Fibroblast of lung (primary cell): ENCODE results near the gene TCP11L2. TPM values are rescaled to one million over a fixed set of nuclear protein-coding genes. Genes with fewer than 3 reads are reported as not detected.

Experiments used
- DNase-seq, 2 donors: peaks; one replicate each; pipeline versions ENCODE4 v3.0.0 to v3.0.0-alpha.2; 2010; ENCODE audit warnings: low read depth in 2 of 2
- H2AFZ ChIP-seq: 2 replicates; pipeline ENCODE4 v1.5.1; 2012; ENCODE audit warnings: low read length, control low read depth, inconsistent platforms
- H3K27ac ChIP-seq: 2 replicates; pipeline ENCODE4 v1.5.1; 2011; ENCODE audit warnings: low read length, control low read depth; ENCODE audit not compliant: insufficient read depth
- H3K27me3 ChIP-seq: 2 replicates; pipeline ENCODE4 v1.5.1; 2011; ENCODE audit warnings: mild to moderate bottlenecking, low read length; ENCODE audit not compliant: control insufficient read depth, insufficient read depth
- H3K36me3 ChIP-seq: 2 replicates; pipeline ENCODE4 v1.5.1; 2011; ENCODE audit warnings: low read length; ENCODE audit not compliant: control insufficient read depth, insufficient read depth
- H3K4me1 ChIP-seq: 2 replicates; pipeline ENCODE4 v1.5.1; 2011; ENCODE audit warnings: low read length; ENCODE audit not compliant: control insufficient read depth, insufficient read depth; ENCODE audit errors: extremely low read depth
- H3K4me2 ChIP-seq: 2 replicates; pipeline ENCODE4 v1.5.1; 2011; ENCODE audit warnings: low read length, control low read depth; ENCODE audit not compliant: insufficient read depth; ENCODE audit errors: extremely low read depth
- H3K4me3 ChIP-seq, 4 experiments: fragments of 200-600 bp in 1 of 4; sonication (generic) in 1 of 4; replicated peaks in 1 of 4; 2 replicates each; pipeline ENCODE4 v1.5.1; 2011 to 2016; ENCODE audit warnings: low read length in 4 of 4, low read depth in 3 of 4, mild to moderate bottlenecking in 3 of 4, control low read depth in 2 of 4, inconsistent platforms in 1 of 4, mixed read lengths in 1 of 4; ENCODE audit not compliant: insufficient read depth in 1 of 4; ENCODE audit errors: control extremely low read depth in 1 of 4
- H3K79me2 ChIP-seq: 2 replicates; pipeline ENCODE4 v1.5.1; 2012; ENCODE audit warnings: mild to moderate bottlenecking, low read length, inconsistent platforms; ENCODE audit not compliant: control insufficient read depth, insufficient read depth
- H3K9ac ChIP-seq: 2 replicates; pipeline ENCODE4 v1.5.1; 2011; ENCODE audit warnings: mild to moderate bottlenecking, low read length, control low read depth; ENCODE audit not compliant: insufficient read depth
- H3K9me3 ChIP-seq: 2 replicates; pipeline ENCODE4 v1.5.1; 2012; ENCODE audit warnings: low read depth, low read length; ENCODE audit not compliant: control insufficient read depth, insufficient read depth
- H4K20me1 ChIP-seq: 2 replicates; pipeline ENCODE4 v1.5.1; 2011; ENCODE audit warnings: low read length; ENCODE audit not compliant: control insufficient read depth, insufficient read depth; ENCODE audit errors: extremely low read depth
- CTCF ChIP-seq, 2 donors: IDR thresholded peaks in 1 of 2; conservative IDR thresholded peaks in 1 of 2; 1 replicate in 1 of 2; 2 replicates in 1 of 2; pipeline ENCODE4 v1.5.1; 2011 to 2012; ENCODE audit warnings: low read length in 2 of 2, control low read depth in 1 of 2, inconsistent platforms in 1 of 2, low read depth in 1 of 2, mild to moderate bottlenecking in 1 of 2
- EZH2 ChIP-seq: IDR thresholded peaks from 2 replicates; pipeline ENCODE4 v1.5.1; 2012; ENCODE audit warnings: low read length, control low read depth, mild to moderate bottlenecking; ENCODE audit errors: missing control alignments
- polyA plus RNA-seq, 2 donors: library from polyadenylated mRNA; depleted of rRNA in 1 of 2; stranded (reverse) in 1 of 2; unstranded in 1 of 2; fragments of >200 nt; gene quantifications; 2 replicates each; pipeline ENCODE4 v1.2.1, GENCODE V29; 2011 to 2012; ENCODE audit warnings: missing spikeins in 1 of 2
- total RNA-seq: library from RNA; depleted of rRNA; stranded (reverse); fragments of >200 nt; gene quantifications from 2 replicates; pipeline ENCODE4 v1.2.1, GENCODE V29; 2014

The TCP11L2 gene
- total and polyA plus RNA-seq, 2 donors (not counting 1 experiment from before 2014, with no cell fraction given) = 23.6 to 82.6 TPM

GRCh38 chr12:106359646-106360399 is 57.3 kb downstream of the TCP11L2 start:
- Histone ChIP-seq H3K4me1 (peaks cover 5% of the 10 kb centered on the region), H4K20me1 (no peaks in the 10 kb centered on the region), H2AFZ (no peak overlapping the region), H3K27me3 (no peaks in the 10 kb centered on the region), H3K4me3 (no peak overlapping the region), H3K27ac (no peak overlapping the region), H3K4me2 (no peak overlapping the region), H3K36me3 (no peaks in the 10 kb centered on the region), H3K9me3 (no peaks in the 10 kb centered on the region), H3K79me2 (peaks cover 22% of the 10 kb centered on the region), H3K9ac (no peak overlapping the region)
- DNase-seq = no peak
- TF ChIP-seq EZH2 (no peak), CTCF (conservative IDR thresholded peaks at IDR 0.05 in 1 of 2, IDR thresholded peaks at IDR 0.05 in 1 of 2; ENCODE audit: low read depth in 1 of 2, low read length in 2 of 2) (no peak)

- H3K4me3 ChIP-seq = no peak overlapping the region
- no peaks in the 10 kb centered on the region for H4K20me1 ChIP-seq
- H3K27ac ChIP-seq = no peak overlapping the region
- H3K36me3 ChIP-seq = no peaks in the 10 kb centered on the region
- no peak overlapping the region for H3K9ac ChIP-seq
- no peak overlapping the region for H2AFZ ChIP-seq
- H3K4me2 ChIP-seq = no peak overlapping the region
- no peaks in the 10 kb centered on the region for H3K27me3 ChIP-seq
- H3K4me1 ChIP-seq = peaks cover 5% of the 10 kb centered on the region
- peaks cover 22% of the 10 kb centered on the region for H3K79me2 ChIP-seq
- TF ChIP-seq EZH2 = no peak
- no peak for TF ChIP-seq CTCF (conservative IDR thresholded peaks at IDR 0.05 in 1 of 2, IDR thresholded peaks at IDR 0.05 in 1 of 2; ENCODE audit: low read depth in 1 of 2, low read length in 2 of 2)
- no peaks in the 10 kb centered on the region for H3K9me3 ChIP-seq
- no peak for DNase-seq
Measured at GRCh38 chr12:106360400-106360994, 58.0 kb downstream of the TCP11L2 start.

- Histone ChIP-seq H3K4me3 (no peak overlapping the region), H3K27ac (no peak overlapping the region), H3K9me3 (no peaks in the 10 kb centered on the region), H2AFZ (no peak overlapping the region), H3K79me2 (peaks cover 22% of the 10 kb centered on the region), H4K20me1 (no peaks in the 10 kb centered on the region), H3K27me3 (no peaks in the 10 kb centered on the region), H3K9ac (no peak overlapping the region), H3K4me1 (peaks cover 5% of the 10 kb centered on the region), H3K4me2 (no peak overlapping the region), H3K36me3 (no peaks in the 10 kb centered on the region)
- TF ChIP-seq CTCF (conservative IDR thresholded peaks at IDR 0.05 in 1 of 2, IDR thresholded peaks at IDR 0.05 in 1 of 2; ENCODE audit: low read depth in 1 of 2, low read length in 2 of 2) (no peak), EZH2 (no peak)
- no peak for DNase-seq
Measured at GRCh38 chr12:106362971-106363370, 60.4 kb downstream of the TCP11L2 start.
